WI38 (cell line): ENCODE data around the gene POLR2B.

Source experiments
- H3K4me3 ChIP-seq: 2 replicates; pipeline ENCODE4 v1.5.1; 2011; ENCODE audit warnings: low read depth, mild to moderate bottlenecking, control low read depth, low read length
- TF ChIP-seq, protein P1 (sequence below): IDR thresholded peaks from 2 replicates; pipeline ENCODE4 v1.5.1; 2012; ENCODE audit warnings: low read depth, mild to moderate bottlenecking, control low read depth, low read length

POLR2B gene

GRCh38 chr4:57074744-57075143 lies 96.0 kb downstream of the POLR2B start:
- TF ChIP-seq, protein P1, sequence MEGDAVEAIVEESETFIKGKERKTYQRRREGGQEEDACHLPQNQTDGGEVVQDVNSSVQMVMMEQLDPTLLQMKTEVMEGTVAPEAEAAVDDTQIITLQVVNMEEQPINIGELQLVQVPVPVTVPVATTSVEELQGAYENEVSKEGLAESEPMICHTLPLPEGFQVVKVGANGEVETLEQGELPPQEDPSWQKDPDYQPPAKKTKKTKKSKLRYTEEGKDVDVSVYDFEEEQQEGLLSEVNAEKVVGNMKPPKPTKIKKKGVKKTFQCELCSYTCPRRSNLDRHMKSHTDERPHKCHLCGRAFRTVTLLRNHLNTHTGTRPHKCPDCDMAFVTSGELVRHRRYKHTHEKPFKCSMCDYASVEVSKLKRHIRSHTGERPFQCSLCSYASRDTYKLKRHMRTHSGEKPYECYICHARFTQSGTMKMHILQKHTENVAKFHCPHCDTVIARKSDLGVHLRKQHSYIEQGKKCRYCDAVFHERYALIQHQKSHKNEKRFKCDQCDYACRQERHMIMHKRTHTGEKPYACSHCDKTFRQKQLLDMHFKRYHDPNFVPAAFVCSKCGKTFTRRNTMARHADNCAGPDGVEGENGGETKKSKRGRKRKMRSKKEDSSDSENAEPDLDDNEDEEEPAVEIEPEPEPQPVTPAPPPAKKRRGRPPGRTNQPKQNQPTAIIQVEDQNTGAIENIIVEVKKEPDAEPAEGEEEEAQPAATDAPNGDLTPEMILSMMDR, result no peak
- H3K4me3 ChIP-seq, result no peak overlapping the region

DNA sequence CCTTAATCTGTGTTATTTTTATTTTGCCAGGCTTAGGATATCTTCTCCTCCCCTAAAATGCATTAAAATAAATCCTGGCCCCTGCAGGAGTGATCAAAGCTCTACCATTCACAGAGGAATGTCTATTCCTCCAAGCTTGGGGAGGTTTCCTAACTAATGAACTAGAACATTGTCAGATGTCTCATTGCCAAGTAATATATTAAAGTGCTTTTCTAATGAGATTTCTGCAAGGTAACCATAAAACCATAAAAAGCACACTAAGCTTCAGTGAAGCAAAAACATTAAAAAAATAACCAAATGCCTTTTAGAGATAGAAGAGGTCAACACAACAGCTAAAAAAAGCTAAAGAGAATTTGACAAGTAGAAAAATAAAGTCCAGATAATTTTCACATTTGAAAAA lies 96.7 kb downstream of the POLR2B start:
- no peak overlapping the region for H3K4me3 ChIP-seq

DNA sequence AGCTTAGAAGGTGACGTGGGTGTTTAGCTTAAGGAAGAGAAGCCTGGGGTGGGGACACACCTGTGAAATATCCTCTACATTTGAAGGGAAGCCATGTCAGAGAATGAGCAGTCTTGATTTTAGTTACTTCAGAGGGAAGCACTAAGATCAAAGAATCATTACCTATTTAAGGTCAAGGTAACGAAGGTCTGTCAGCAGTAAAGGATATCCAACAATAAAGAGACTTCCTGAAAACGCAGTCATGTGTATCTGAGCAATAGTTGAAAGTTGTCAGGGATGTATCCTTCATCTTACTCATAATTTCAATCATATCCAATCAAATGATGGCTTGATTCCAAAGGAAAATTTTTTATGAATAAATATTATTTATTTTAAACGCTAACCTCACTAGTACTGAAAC lies 98.0 kb downstream of the POLR2B start:
- TF ChIP-seq, protein P1, result no peak
- H3K4me3 ChIP-seq, result no peak overlapping the region

More for the DNA sequence above, 96.7 kb downstream of the POLR2B start:
- TF ChIP-seq, protein P1, result no peak

DNA sequence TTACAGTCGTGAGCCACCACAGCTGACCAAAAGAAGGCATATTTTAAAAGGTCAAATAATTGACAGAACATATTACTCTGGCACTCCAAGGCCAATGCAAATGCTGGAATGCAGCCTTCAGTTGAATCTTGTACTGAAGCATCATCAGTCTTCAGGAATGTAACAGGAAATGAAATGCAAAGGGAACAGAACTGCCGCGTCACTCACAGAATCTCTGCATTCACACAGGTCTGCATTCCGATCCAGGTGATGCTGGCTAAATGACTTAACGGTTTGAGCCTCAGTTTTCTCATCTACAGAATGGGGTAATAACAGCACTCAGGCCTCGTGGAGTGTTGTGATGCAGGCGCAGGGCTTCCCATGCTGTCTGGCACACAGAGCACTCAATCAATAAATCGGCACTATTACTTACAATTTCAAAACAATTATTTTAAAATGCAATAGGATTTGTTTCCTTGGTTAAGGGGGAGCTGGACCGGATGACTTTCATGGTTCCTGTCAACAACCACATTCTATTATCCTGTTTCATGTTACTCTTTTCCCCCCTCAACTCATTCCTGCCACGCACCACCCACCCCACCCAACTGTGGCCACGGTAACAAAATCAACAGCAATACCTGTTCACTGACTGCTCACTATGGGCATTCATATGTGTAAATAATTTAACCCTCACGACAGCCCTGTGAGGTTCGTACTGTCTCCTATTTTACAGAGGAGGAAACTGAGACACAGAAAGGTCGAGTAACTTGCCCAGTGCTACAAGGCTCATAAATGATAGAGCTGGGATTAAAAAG lies 99.1 kb downstream of the POLR2B start:
- no peak overlapping the region for H3K4me3 ChIP-seq
- TF ChIP-seq, protein P1, result no peak

DNA sequence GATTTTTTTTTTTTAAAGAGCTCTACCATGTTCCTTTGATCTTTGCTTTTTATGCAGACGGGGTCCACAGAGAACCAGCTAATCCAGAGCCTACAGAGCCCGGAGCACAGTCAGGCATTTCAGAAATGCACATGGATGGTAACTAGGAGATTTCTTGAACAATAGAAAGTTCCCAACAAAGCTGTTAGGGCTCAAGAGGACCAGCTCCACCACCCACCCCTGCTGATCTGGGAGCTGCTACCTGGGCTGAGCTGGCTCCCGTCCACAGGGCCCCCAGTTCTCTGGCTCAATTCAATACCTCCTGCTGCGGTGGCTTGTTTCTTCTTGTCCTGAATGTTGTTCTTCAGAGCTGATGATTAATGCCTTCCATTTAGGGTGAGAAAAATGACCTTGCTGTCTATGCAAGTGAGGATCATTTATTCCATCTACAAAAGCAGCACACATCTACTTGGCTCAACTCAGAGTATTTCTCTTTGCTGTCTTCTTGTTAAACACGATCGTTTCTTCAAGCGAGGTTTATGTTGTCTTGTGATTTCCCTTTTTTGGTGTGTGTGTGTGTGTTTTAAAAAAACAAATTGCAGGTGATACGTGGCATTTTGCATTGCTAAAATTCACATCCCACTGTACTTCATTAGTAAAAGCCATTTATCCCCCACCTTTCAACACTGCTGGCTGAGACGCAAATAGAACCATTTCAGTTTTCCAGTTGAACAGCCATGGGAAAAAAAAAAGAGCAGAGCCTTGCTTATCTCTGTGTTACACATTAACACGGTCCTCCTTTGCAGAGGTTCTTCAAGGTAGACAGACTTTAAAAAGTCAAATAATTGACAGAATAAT lies 100.2 kb downstream of the POLR2B start:
- no peak overlapping the region for H3K4me3 ChIP-seq
- TF ChIP-seq, protein P1, result no peak
